HL-60 (cell line): ENCODE data around the gene SH3TC2.

Experiments used
- DNase-seq, 2 experiments: peaks; one replicate each; pipeline ENCODE4 v3.0.0-alpha.2; 2010 to 2020; ENCODE audit warnings: low read depth in 1 of 2, low spot score in 1 of 2
- H3K27ac ChIP-seq: fragments of 250-450 bp; sonication (Bioruptor Pico); replicated peaks from 2 replicates; pipeline ENCODE4 v1.5.1; 2020; ENCODE audit warnings: mild to moderate bottlenecking, moderate library complexity
- H3K27me3 ChIP-seq: fragments of 250-450 bp; sonication (Bioruptor Pico); 2 replicates; pipeline ENCODE4 v1.5.1; 2021; ENCODE audit warnings: mild to moderate bottlenecking, moderate library complexity; ENCODE audit not compliant: insufficient read depth, poor library complexity, severe bottlenecking
- H3K4me3 ChIP-seq: replicated peaks from 2 replicates; pipeline ENCODE4 v1.5.1; 2011; ENCODE audit warnings: mild to moderate bottlenecking, control low read depth, low read length; ENCODE audit not compliant: insufficient read depth
- GABPA ChIP-seq: IDR thresholded peaks from 2 replicates; pipeline ENCODE4 v1.6.1; 2012; ENCODE audit warnings: low read depth
- POLR2AphosphoS5 ChIP-seq: IDR thresholded peaks from 2 replicates; pipeline ENCODE4 v1.6.1; 2012; ENCODE audit warnings: low read depth
- REST ChIP-seq: IDR thresholded peaks from 2 replicates; pipeline ENCODE4 v1.6.1; 2012; ENCODE audit warnings: low read depth; ENCODE audit not compliant: insufficient replicate concordance
- SPI1 ChIP-seq: IDR thresholded peaks from 2 replicates; pipeline ENCODE4 v1.6.1; 2012; ENCODE audit warnings: low read depth, mild to moderate bottlenecking, borderline replicate concordance
- TF ChIP-seq, protein P1 (sequence below): IDR thresholded peaks from one replicate; pipeline ENCODE4 v1.5.1; 2011; ENCODE audit warnings: low read length, control low read depth, inconsistent platforms; ENCODE audit not compliant: insufficient read depth

Gene SH3TC2

DNA sequence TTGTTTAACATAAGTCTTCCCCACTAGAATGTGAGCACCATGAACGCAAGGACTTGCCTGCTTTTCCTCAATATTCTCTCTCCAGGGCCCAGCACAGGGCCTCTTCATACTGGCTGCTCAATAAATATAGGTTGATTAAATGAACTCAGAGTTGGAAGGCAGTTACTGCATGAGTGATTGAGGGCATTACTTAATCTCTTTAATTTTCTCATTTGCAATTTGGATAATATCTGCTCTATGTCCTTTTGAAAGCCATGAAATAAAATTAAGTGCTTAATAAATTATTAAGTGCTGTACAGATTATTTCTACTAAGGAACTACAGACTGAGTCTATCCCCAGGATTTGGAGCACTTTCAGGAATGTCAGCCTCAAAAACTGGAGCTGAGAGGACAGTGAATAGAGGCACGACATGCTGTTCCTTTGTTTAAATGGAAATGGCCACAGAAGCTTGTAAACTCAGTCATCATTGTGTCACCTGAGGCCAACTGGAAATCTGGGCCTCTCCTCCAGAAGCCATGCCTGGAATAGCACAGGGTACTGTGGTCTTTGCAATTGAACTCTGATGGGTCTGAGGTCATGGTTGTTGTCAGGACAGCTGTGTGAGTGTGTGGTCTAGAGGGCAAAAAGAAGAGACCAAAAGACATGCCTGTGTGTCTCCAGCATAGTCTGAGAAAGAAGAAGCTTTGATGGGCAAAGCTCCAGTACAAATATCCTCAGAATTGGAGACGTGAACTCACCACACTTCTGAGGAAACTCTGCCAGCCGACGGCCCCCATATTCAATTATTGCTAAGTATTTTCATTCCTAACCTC lies 86.1 kb downstream of the SH3TC2 start:
- Histone ChIP-seq H3K4me3 (no peak overlapping the region), H3K27ac (no peak overlapping the region), H3K27me3 (no peaks in the 10 kb centered on the region)
- TF ChIP-seq GABPA (no peak), SPI1 (no peak), POLR2AphosphoS5 (no peak), REST (no peak)
- TF ChIP-seq, protein P1, sequence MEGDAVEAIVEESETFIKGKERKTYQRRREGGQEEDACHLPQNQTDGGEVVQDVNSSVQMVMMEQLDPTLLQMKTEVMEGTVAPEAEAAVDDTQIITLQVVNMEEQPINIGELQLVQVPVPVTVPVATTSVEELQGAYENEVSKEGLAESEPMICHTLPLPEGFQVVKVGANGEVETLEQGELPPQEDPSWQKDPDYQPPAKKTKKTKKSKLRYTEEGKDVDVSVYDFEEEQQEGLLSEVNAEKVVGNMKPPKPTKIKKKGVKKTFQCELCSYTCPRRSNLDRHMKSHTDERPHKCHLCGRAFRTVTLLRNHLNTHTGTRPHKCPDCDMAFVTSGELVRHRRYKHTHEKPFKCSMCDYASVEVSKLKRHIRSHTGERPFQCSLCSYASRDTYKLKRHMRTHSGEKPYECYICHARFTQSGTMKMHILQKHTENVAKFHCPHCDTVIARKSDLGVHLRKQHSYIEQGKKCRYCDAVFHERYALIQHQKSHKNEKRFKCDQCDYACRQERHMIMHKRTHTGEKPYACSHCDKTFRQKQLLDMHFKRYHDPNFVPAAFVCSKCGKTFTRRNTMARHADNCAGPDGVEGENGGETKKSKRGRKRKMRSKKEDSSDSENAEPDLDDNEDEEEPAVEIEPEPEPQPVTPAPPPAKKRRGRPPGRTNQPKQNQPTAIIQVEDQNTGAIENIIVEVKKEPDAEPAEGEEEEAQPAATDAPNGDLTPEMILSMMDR = no peak
- no peak for DNase-seq

DNA sequence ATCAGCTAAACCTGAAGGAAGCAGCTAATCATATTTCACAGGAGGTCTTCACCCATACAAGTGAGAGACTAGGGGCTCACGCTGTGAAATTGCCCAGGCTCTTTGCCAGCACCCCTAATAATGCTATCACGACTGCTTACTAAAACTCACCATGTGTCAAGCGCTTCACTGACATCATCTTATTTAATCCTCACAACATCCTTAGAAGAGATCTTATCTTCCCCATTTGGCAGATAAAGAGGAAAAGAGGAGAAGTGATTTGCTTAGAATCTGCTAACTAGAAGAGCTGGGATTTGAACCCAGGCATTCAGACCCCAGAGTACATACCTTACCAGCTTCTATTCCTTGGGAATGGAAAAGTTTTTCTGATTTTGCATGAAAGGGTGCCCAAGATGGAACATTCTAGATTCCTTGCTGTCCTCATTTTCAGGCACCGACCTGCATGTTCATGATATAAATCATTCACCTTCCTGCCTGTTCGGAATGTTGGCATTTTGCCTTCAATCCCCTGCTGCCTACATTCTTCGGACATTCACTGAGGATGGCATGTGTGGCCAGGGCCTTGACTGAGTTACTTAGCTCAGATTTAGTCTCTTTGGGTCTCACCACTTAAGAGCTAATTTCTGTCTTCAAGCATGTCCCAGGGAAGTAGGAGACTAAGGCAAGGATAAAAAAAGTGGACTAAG lies 88.1 kb downstream of the SH3TC2 start:
- DNase-seq = no peak
- H3K27ac ChIP-seq = no peak overlapping the region
- no peaks in the 10 kb centered on the region for H3K27me3 ChIP-seq
- TF ChIP-seq REST = no peak
- TF ChIP-seq POLR2AphosphoS5 = no peak
- TF ChIP-seq GABPA = no peak
- TF ChIP-seq, protein P1 = no peak
- no peak for TF ChIP-seq SPI1
- no peak overlapping the region for H3K4me3 ChIP-seq

DNA sequence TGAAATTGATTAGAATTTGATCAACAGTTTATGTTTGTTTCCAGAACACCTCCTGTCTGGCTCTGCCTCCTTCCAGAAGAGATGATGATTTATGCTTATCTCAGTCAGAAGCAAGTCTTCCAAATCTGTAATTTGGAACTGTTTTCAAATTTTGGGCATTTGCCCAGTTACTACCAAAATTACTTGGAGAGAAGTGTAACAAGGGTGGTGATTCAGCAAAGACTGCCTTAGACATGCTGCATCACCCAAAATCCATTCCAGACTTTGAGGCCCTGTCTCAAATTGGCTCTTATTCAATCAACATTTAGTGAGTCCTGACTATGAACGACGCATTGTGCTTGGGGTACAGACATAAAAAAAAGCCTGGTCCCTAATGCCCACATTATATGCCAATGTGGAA lies 89.4 kb downstream of the SH3TC2 start:
- Histone ChIP-seq H3K4me3 (no peak overlapping the region), H3K27me3 (no peaks in the 10 kb centered on the region), H3K27ac (no peak overlapping the region)
- TF ChIP-seq, protein P1 = no peak
- TF ChIP-seq POLR2AphosphoS5 (no peak), SPI1 (no peak), REST (no peak), GABPA (no peak)
- DNase-seq = no peak
